Heart left ventricle (tissue), 13 donors: ENCODE measurements around the gene ATXN7L3B.

Experiments used
- CTCF ChIP-seq, 12 donors: fragments of 200-600 bp; sonication (generic) in 4 of 12; IDR thresholded peaks; one replicate each; pipeline versions ENCODE4 v1.5.0 to v1.8.0; 2018 to 2022; ENCODE audit warnings: antibody characterized with exemption in 12 of 12, mild to moderate bottlenecking in 5 of 12
- POLR2A ChIP-seq, 2 donors: fragments of 450-650 bp; IDR thresholded peaks; one replicate each; pipeline ENCODE4 v1.6.1; 2017; ENCODE audit warnings: antibody characterized with exemption in 2 of 2, mild to moderate bottlenecking in 2 of 2, moderate library complexity in 2 of 2
- donor health status: ischemic (EF 13 %, LVEDD 7.1; RV severe dilation, severe dysfunction).
- donor health status: DM: no; HTN: yes; CAD: no.
- donor health status: DM: no; HTN: no; CAD: no.
- donor health status: ischemic (EF 25% LVEDD 6.9; RV normal size, moderate dysfunction).
- donor health status: ischemic (EF 25% LVEDD 5.7; RV mildly dilated, moderate dysfunction).
- donor health status: ischemic (EF 35%, LVEDD 5.7; RV mildly dilated, moderate dysfunction).
- donor health status: nonischemic (EF 11% LVEDD 7.7; RV severe dilation, severe dysfunction).
- donor health status: DM: yes; HTN: yes; CAD: no.
- donor health status: PGD.
- donor health status: ischemic (EF 29% LVEDD 5.4; RV normal size, mild dysfunction).
- donor health status: nonischemic (EF 23%, LVEDD 6.1; RV moderate dilation, normal function).

GRCh38 chr12:74526535-74526934, 11.1 kb upstream of the ATXN7L3B start:
- no peak for TF ChIP-seq CTCF (IDR thresholded peaks at IDR 0.05)
- TF ChIP-seq POLR2A (IDR thresholded peaks at IDR 0.05), result no peak
